Tibial artery (tissue), 4 donors: ENCODE data around the gene GLIS1.

Experiments
- DNase-seq, 2 donors: peaks; one replicate each; pipeline ENCODE4 v3.0.0-alpha.2; 2019
- H3K27ac ChIP-seq, 2 donors: fragments of 200-600 bp; sonication (generic) in 1 of 2; 1 replicate in 1 of 2; 2 replicates in 1 of 2; pipeline ENCODE4 v1.5.1; 2018 to 2019; ENCODE audit warnings: mild to moderate bottlenecking in 1 of 2
- H3K27me3 ChIP-seq, 2 donors: fragments of 200-600 bp; sonication (generic) in 1 of 2; one replicate each; pipeline versions ENCODE4 v1.5.1 to v1.6.0; 2016 to 2019
- H3K36me3 ChIP-seq, 3 donors: fragments of 200-600 bp; sonication (generic) in 2 of 3; one replicate each; pipeline ENCODE4 v1.5.1; 2016 to 2019; ENCODE audit warnings: mild to moderate bottlenecking in 2 of 3
- H3K4me1 ChIP-seq, 4 donors: fragments of 200-600 bp; sonication (generic) in 2 of 4; 1 replicate in 3 of 4; 2 replicates in 1 of 4; pipeline ENCODE4 v1.5.1; 2016 to 2019
- H3K4me3 ChIP-seq, 2 donors: fragments of 200-600 bp; sonication (generic) in 1 of 2; 1 replicate in 1 of 2; 2 replicates in 1 of 2; pipeline ENCODE4 v1.5.1; 2018 to 2019; ENCODE audit warnings: mild to moderate bottlenecking in 2 of 2
- H3K9me3 ChIP-seq, 3 donors: fragments of 200-600 bp; sonication (generic) in 1 of 3; one replicate each; pipeline ENCODE4 v1.5.1; 2016 to 2019
- intact Hi-C: fragments of 100-400 bp; cut with DNase I; formaldehyde crosslinking; loops from one replicate; pipeline ENCODE4 v1.15.0; 2023; ENCODE audit warnings: low total_unique reads
- TF ChIP-seq, protein P1 (sequence below), 2 experiments: fragments of 200-600 bp in 1 of 2; fragments of 450-650 bp in 1 of 2; IDR thresholded peaks; one replicate each; pipeline ENCODE4 v1.5.1; 2017 to 2019; ENCODE audit warnings: antibody characterized with exemption in 2 of 2, mild to moderate bottlenecking in 1 of 2, moderate library complexity in 1 of 2

GLIS1 gene

DNA sequence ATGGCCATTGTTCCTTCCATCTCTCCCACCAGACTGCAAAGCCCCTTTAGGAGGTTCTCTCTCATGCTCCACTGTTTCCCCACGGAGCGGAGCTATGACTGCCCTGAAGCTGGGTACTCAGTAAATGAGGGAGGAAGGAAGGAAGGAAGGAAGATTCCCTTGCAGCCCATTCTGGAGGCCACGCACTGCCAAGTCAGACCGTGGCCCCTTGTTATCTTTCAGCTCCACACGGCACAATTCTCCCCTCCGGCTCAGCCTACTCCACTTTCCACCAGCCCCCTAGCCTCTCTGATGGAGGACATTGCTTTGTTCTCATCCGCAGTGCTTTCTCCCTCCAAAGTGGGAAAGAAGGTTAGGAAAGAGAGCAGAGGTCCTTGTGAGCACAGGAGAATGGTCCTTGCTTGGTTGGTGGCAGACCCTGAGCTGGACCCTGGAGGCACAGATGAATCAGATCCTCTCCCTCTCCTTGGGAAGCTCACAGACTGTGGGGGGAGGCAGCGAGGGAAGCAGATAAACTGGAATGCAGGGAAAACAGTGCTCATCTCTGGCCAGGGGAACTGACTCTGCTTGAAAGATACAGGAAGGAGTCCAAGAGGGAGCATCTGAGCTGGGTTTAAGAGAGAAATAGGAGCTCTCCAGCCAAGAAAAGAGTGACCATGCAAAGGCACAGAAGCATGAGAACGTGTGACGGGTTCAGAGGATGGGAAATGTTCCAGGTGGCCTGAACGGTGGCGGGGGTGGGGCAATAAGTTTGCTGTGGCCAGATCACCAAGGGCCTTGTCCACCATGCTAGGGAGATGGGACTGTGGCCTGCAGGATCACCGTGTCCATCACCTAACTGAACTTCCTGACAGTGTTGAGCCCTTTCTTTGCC, 52.6 kb downstream of the GLIS1 start:
- no peak overlapping the region for H3K27ac ChIP-seq
- H3K4me3 ChIP-seq, result no peak overlapping the region
- intact Hi-C loops, result no loop called here
- no peaks in the 10 kb centered on the region for H3K36me3 ChIP-seq
- TF ChIP-seq, protein P1, sequence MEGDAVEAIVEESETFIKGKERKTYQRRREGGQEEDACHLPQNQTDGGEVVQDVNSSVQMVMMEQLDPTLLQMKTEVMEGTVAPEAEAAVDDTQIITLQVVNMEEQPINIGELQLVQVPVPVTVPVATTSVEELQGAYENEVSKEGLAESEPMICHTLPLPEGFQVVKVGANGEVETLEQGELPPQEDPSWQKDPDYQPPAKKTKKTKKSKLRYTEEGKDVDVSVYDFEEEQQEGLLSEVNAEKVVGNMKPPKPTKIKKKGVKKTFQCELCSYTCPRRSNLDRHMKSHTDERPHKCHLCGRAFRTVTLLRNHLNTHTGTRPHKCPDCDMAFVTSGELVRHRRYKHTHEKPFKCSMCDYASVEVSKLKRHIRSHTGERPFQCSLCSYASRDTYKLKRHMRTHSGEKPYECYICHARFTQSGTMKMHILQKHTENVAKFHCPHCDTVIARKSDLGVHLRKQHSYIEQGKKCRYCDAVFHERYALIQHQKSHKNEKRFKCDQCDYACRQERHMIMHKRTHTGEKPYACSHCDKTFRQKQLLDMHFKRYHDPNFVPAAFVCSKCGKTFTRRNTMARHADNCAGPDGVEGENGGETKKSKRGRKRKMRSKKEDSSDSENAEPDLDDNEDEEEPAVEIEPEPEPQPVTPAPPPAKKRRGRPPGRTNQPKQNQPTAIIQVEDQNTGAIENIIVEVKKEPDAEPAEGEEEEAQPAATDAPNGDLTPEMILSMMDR (IDR thresholded peaks at IDR 0.05), result no peak
- H3K9me3 ChIP-seq, result no peaks in the 10 kb centered on the region
- DNase-seq, result no peak
- H3K27me3 ChIP-seq, result peaks cover 0 to 87% of the 10 kb centered on the region in 2 donors
- H3K4me1 ChIP-seq, result peaks cover 0 to 8% (median 3%) of the 10 kb centered on the region in 4 donors

DNA sequence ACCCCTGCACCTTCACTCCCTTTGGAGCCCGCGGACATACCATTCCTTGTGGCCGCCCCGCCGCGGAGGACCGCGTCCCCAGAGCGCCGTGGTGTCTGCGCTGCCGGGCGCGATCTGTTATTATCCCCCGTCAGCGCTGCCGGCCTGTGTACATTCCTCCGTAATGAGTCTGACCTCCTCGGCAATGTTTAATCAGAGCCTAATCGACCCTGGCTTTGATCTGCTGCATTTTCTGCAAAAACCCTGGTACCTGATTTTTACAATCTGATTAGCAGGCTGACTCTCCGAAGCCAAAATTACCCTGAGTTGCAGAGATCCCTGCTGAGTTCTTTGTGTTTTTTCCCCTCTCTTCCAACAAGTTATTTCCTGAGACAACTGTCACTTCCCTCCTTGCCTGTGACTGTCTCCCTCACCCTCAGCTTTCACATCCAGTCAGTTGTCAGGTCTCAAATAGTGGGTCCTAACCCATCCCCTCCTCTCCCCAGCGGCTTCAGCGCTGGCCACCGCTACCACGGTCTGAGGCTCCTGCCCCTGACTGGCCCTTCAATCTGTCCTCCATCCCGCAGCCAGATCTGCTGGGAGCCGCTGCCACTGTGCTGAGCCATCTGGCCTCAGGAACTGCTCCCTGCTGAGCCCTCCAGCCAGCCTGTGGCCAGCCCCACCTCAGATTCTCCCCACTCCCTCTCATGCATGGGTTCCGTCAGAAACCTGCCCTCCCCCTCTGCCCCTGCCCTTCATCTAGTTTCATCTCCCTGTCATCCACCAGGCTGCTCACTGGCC, 53.5 kb downstream of the GLIS1 start:
- DNase-seq, result no peak
- intact Hi-C loops, result no loop called here
- H3K4me3 ChIP-seq, result no peak overlapping the region
- TF ChIP-seq, protein P1 (IDR thresholded peaks at IDR 0.05), result no peak
- H3K36me3 ChIP-seq, result no peaks in the 10 kb centered on the region
- H3K27me3 ChIP-seq, result peaks cover 0 to 93% of the 10 kb centered on the region in 2 donors
- H3K4me1 ChIP-seq, result peaks cover 0 to 8% (median 3%) of the 10 kb centered on the region in 4 donors
- no peak overlapping the region for H3K27ac ChIP-seq
- no peaks in the 10 kb centered on the region for H3K9me3 ChIP-seq

DNA sequence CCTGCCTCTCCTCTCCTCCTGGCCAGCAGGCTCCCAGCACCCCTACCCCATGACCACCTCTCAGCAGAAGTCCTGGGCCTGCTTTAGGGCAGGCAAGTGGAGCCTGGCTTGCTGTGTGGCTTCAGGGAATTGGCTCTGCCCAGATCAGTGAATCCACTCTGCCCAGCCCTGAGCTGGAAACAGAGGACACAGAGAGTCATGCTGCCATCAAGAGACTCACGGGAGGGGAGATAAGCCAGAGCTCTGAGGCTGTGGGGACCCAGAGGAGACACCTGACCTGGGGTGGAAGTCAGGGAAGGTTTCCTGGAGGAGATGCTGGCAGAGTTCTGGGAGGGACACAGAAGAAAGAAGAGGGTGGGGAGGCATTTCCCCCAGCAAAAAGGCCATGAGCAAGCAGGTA, 54.2 kb downstream of the GLIS1 start:
- peaks cover 0 to 88% of the 10 kb centered on the region in 2 donors for H3K27me3 ChIP-seq

DNA sequence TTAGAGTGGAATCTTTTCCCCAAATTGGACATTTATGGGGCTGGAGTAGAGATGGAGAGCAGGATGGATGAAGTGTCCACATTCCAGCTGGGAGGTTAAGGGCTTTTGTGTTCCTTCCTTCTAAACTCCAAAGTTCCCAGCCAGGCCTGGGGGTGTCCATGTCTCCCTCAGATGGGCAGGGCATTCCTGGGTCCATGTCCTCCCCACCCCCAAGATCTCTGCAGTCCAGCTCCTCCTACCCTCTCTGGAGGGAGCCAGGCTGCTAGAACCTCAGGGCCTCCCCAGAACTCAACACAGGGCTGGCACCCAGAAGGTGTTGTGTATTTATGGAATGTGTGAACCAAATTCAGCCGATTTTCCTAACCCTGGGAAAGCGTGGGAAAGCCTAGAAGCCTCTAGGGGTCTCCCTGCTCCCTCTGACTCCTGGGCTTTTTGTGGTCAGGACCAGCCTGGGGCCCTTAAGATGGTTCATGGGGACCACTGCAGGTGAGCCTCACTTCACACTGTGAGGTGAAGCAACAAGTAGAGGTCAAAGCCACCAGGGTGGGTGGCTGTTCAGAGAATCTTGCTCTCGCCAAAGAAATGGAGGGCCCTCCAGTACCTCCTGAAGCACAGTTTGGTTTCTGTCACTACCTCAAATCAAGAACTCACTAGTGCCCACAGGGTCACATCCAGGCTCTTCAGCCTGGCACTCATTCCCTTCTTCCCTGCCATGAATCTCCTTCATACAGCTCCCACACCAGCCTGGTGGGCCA, 54.8 kb downstream of the GLIS1 start:
- no peak for DNase-seq
- TF ChIP-seq, protein P1 (IDR thresholded peaks at IDR 0.05), result no peak

More for the DNA sequence above, 54.2 kb downstream of the GLIS1 start:
- no peak for DNase-seq
- TF ChIP-seq, protein P1 (IDR thresholded peaks at IDR 0.05), result no peak
- Histone ChIP-seq H3K4me1 (peaks cover 0 to 8% (median 3%) of the 10 kb centered on the region in 4 donors), H3K27ac (no peak overlapping the region), H3K36me3 (no peaks in the 10 kb centered on the region), H3K4me3 (no peak overlapping the region), H3K9me3 (no peaks in the 10 kb centered on the region)
- intact Hi-C loops, result no loop called here

DNA sequence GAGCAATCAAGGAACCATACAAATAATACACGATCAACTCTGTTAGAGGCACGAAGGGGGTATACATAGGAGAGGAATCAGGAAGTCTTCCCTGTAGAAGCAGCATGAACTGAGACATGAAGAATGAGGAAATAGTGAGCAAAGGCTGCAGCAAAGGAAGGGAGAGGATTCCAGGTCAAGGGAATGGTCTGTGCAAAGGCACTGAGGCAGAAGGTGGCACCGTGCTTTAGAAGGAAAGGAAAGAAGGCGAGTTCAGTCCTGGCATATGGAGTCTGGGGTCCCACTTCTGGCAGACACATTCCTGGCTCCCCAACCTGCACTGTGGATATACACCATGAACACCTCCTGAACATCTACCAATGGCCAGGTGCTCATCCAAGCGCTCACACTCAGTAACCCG, 56.1 kb downstream of the GLIS1 start:
- TF ChIP-seq, protein P1 (IDR thresholded peaks at IDR 0.05), result no peak
- no peak overlapping the region for H3K27ac ChIP-seq
- intact Hi-C loops, result no loop called here
- no peak overlapping the region for H3K4me3 ChIP-seq
- H3K27me3 ChIP-seq, result peaks cover 0 to 71% of the 10 kb centered on the region in 2 donors
- DNase-seq, result no peak
- no peaks in the 10 kb centered on the region for H3K36me3 ChIP-seq
- H3K9me3 ChIP-seq, result no peaks in the 10 kb centered on the region
- H3K4me1 ChIP-seq, result peaks cover 0 to 8% (median 3%) of the 10 kb centered on the region in 4 donors

More for the DNA sequence above, 54.8 kb downstream of the GLIS1 start:
- no peaks in the 10 kb centered on the region for H3K36me3 ChIP-seq
- H3K4me1 ChIP-seq, result peaks cover 0 to 8% (median 3%) of the 10 kb centered on the region in 4 donors
- H3K27ac ChIP-seq, result no peak overlapping the region
- intact Hi-C loops, result no loop called here
- no peak overlapping the region for H3K4me3 ChIP-seq
- peaks cover 0 to 82% of the 10 kb centered on the region in 2 donors for H3K27me3 ChIP-seq
- no peaks in the 10 kb centered on the region for H3K9me3 ChIP-seq
